K562 (cell line): Measurements from ENCODE around the gene GRID2IP. TPM values are rescaled to one million over a fixed set of nuclear protein-coding genes. Genes with fewer than 3 reads are reported as not detected.

Experiments
- ARID4B ChIP-seq: sonication (generic); formaldehyde crosslinking; IDR thresholded peaks from 2 replicates; pipeline ENCODE4 v1.8.0; 2022; ENCODE audit warnings: mild to moderate bottlenecking, missing genetic modification reagents
- CREB1 ChIP-seq, 2 experiments: sonication (generic) in 1 of 2; formaldehyde crosslinking in 1 of 2; IDR thresholded peaks; 2 replicates each; pipeline versions ENCODE4 v1.6.1 to v1.8.0; 2012 to 2022; ENCODE audit warnings: inconsistent platforms in 1 of 2, mild to moderate bottlenecking in 1 of 2, missing genetic modification reagents in 1 of 2, moderate library complexity in 1 of 2
- ELF1 ChIP-seq: fragments of 200-800 bp; sonication (Bioruptor generic); IDR thresholded peaks from 2 replicates; pipeline ENCODE4 v1.6.1; 2016; ENCODE audit warnings: missing genetic modification characterization, missing compliant biosample characterization
- FUS ChIP-seq: fragments of 200-400 bp; formaldehyde crosslinking; optimal IDR thresholded peaks from 2 replicates; pipeline ENCODE3; 2017; ENCODE audit warnings: low read depth, low read length
- MAFK ChIP-seq: IDR thresholded peaks from 2 replicates; pipeline ENCODE4 v1.6.1; 2011; ENCODE audit warnings: low read length, improper control_type of control experiment
- MEF2D ChIP-seq: conservative IDR thresholded peaks from 2 replicates; pipeline ENCODE4 v1.6.1; 2016; ENCODE audit warnings: low read depth, missing genetic modification characterization, missing compliant biosample characterization
- NEUROD1 ChIP-seq: fragments of 150-350 bp; IDR thresholded peaks from 2 replicates; pipeline ENCODE4 v1.6.1; 2014; ENCODE audit warnings: borderline replicate concordance, low read length, low read depth; ENCODE audit not compliant: partially characterized antibody
- NFE2L1 ChIP-seq: fragments of 450-650 bp; IDR thresholded peaks from 2 replicates; pipeline ENCODE4 v1.6.1; 2016; ENCODE audit warnings: missing genetic modification characterization, low read depth, mild to moderate bottlenecking, missing compliant biosample characterization, moderate library complexity, borderline replicate concordance
- POLR2H ChIP-seq: IDR thresholded peaks from 2 replicates; pipeline ENCODE4 v1.6.1; 2016; ENCODE audit warnings: missing genetic modification characterization, low read depth, mild to moderate bottlenecking, control low read depth, missing compliant biosample characterization, moderate library complexity
- RBBP5 ChIP-seq: fragments of 200-600 bp; sonication (generic); IDR thresholded peaks from 2 replicates; pipeline ENCODE4 v1.6.1; 2012; ENCODE audit warnings: borderline replicate concordance, mild to moderate bottlenecking, low read length, control low read depth, inconsistent platforms; ENCODE audit not compliant: insufficient read depth, poor library complexity, severe bottlenecking
- SMAD4 ChIP-seq: fragments of 250-450 bp; sonication (Bioruptor Pico); conservative IDR thresholded peaks from 2 replicates; pipeline ENCODE4 v1.8.0; 2021; ENCODE audit warnings: inconsistent platforms, mild to moderate bottlenecking, moderate library complexity
- TBP ChIP-seq: optimal IDR thresholded peaks from 2 replicates; pipeline ENCODE3; 2011; ENCODE audit warnings: low read depth, low read length, improper control_type of control experiment
- UBTF ChIP-seq, 2 experiments: IDR thresholded peaks; 2 replicates each; pipeline ENCODE4 v1.6.1; 2012; ENCODE audit warnings: improper control_type of control experiment in 2 of 2, low read depth in 2 of 2, low read length in 2 of 2, borderline replicate concordance in 1 of 2
- VEZF1 ChIP-seq: fragments of 200-800 bp; sonication (Bioruptor generic); IDR thresholded peaks from 2 replicates; pipeline ENCODE4 v1.6.1; 2017; ENCODE audit warnings: missing genetic modification characterization, missing compliant biosample characterization
- ZFX ChIP-seq: sonication (generic); formaldehyde crosslinking; IDR thresholded peaks from 2 replicates; pipeline ENCODE4 v1.8.0; 2022; ENCODE audit warnings: mild to moderate bottlenecking, missing genetic modification reagents, moderate library complexity
- ZNF280B ChIP-seq: fragments of 250-450 bp; sonication (Bioruptor Pico); IDR thresholded peaks from 2 replicates; pipeline ENCODE4 v1.5.1; 2021; ENCODE audit warnings: mild to moderate bottlenecking
- polyA plus RNA-seq, 8 experiments: library from polyadenylated mRNA; depleted of rRNA in 4 of 8; stranded (reverse) in 5 of 8; unstranded in 3 of 8; fragments of >200 nt; fragmentation: Nextera tagmentation in 2 of 8; fragmentation: Illumina TruSeq in 1 of 8; extraction: Ambion mirVana in 2 of 8; extraction: Trizol in 1 of 8; gene quantifications; 2 replicates each; pipeline versions ENCODE4 v1.2.1 to v1.2.3, GENCODE V29; 2011 to 2014; ENCODE audit warnings: inconsistent platforms in 1 of 8, missing spikeins in 1 of 8
- total RNA-seq, 7 experiments: library from RNA; depleted of rRNA in 6 of 7; stranded (reverse); fragments of >200 nt in 6 of 7; fragmentation: Illumina TruSeq in 2 of 7; extraction: Trizol in 2 of 7; gene quantifications; 2 replicates each; pipeline versions ENCODE4 v1.2.1 to v1.2.3, GENCODE V29; 2011 to 2021; ENCODE audit warnings: low replicate concordance in 1 of 7

GRID2IP gene
- total and polyA plus RNA-seq, 9 of the 15 experiments (the other 6 are each of a cell fraction or from before 2014, with no cell fraction given), result not detected

GRCh38 chr7:6589829-6590644 lies 38.8 kb upstream of the GRID2IP start, which contains the start of gene INTS15 (continued):
- TF ChIP-seq ARID4B (CRISPR knock-in tag), result peak; percentile 82
- 0 out of 2 replicates have a peak, but pooled peaks have one; percentile 30 for TF ChIP-seq ZNF280B (CRISPR knock-in tag)
- TF ChIP-seq ELF1, result peak; percentile 65
- peak; percentile 91 for TF ChIP-seq TBP
- TF ChIP-seq MAFK, result no peak
- TF ChIP-seq FUS, result peak; percentile 87
- peak; percentile 15 for TF ChIP-seq CREB1 (IDR thresholded peaks at IDR 0.05)
- TF ChIP-seq CREB1 (CRISPR knock-in tag; IDR thresholded peaks at IDR 0.05), result no peak
- peak; percentile 96 for TF ChIP-seq RBBP5
- TF ChIP-seq NEUROD1, result peak; percentile 27
- TF ChIP-seq SMAD4 (CRISPR knock-in tag), result peak; percentile 86
- peak; percentile 85 for TF ChIP-seq POLR2H (tag)
- TF ChIP-seq NFE2L1, result no peak
- TF ChIP-seq MEF2D (tag), result no peak
- TF ChIP-seq ZFX (CRISPR knock-in tag), result peak; percentile 79
- TF ChIP-seq UBTF (IDR thresholded peaks at IDR 0.05; ENCODE audit: borderline replicate concordance in 1 of 2, low read depth in 2 of 2, low read length in 2 of 2), result peak in 1 of 2 experiments; percentile 92; a peak in 2 of 4 replicates
- TF ChIP-seq VEZF1 (CRISPR knock-in tag), result peak; percentile 72
